HG03521 (cell line): ENCODE results near the gene LPCAT3.
A peak's percentile ranks its signal among the peaks of the same experiment; 100 is the strongest.

Experiments used
- ATAC-seq: cut with Tn5 transposase; IDR thresholded peaks from one replicate; pipeline ENCODE4 v1.9.1; 2021; ENCODE audit warnings: mild to moderate bottlenecking, moderate library complexity; ENCODE audit not compliant: unreplicated experiment

The LPCAT3 gene

DNA sequence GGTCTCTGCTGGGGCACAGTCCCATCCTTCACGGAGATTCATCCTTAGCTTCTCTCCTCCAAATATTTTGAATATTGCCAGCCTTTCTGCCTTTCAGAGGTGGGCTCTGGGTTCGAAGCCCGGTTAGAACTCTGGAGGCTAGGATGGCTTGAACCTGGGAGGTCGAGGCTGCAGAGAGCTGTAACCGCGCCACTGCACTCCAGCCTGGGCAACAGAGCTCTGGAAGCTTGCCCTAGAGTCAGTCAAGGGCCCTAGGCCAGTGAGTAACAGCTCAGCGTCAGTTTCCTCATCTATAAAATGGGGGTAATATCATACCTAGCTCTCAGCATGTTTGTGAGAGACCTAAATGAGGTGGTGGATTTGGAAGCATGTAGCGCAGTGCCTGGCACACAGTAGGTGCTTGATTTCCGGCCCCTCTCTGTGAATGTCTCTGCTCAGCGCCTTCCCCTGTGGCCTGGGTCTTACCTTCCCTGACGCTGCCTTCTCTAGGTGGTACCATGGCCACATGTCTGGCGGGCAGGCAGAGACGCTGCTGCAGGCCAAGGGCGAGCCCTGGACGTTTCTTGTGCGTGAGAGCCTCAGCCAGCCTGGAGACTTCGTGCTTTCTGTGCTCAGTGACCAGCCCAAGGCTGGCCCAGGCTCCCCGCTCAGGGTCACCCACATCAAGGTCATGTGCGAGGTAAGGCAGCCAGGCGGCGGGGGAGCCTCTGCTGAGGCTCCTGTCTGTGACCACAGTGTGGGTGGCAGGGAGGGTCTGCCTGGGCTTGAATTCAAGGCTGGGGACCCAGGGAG lies 63.8 kb downstream of the LPCAT3 start:
- ATAC-seq, result no peak

- peak; percentile 46 for ATAC-seq
Observed at GRCh38 chr12:6953442-6954315, 64.6 kb downstream of the LPCAT3 start.

GRCh38 chr12:6952863-6953441 lies 65.3 kb downstream of the LPCAT3 start:
- no peak for ATAC-seq

DNA sequence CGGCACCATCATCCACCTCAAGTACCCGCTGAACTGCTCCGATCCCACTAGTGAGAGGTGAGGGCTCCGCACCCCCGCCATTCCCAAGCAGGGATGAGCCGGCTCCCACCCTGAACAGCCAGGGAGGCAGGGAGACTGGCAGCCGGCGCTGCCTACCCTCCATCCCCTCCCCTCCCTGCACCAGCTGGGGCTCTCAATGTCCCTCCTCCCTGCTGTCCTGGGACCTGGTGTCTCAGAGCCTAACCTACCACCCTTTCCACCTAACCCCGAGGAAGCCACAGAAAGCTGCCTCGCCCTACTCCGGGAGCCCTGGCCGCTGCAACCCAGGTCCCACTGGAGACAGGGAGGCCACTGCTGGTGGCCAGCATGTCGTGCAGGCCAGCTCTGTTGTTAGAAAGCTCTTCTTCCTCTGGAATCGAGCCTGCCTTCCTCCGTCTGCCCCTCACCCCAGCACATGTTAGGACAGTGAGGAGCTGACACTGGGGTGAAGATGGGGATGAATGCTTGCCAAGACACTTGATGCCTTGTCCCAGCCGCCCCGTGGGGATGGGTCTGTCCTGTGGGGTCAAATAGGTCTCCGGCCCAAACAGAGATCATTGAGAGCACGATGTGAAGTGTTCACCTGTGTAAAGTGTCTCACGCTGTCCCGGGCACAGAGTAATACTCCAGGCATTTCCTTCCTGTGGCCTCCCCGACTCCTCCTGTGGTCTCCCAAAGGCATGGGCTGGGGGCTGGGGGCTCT lies 66.0 kb downstream of the LPCAT3 start:
- ATAC-seq, result no peak

- no peak for ATAC-seq
Observed at GRCh38 chr12:6951551-6952120, 66.6 kb downstream of the LPCAT3 start.

DNA sequence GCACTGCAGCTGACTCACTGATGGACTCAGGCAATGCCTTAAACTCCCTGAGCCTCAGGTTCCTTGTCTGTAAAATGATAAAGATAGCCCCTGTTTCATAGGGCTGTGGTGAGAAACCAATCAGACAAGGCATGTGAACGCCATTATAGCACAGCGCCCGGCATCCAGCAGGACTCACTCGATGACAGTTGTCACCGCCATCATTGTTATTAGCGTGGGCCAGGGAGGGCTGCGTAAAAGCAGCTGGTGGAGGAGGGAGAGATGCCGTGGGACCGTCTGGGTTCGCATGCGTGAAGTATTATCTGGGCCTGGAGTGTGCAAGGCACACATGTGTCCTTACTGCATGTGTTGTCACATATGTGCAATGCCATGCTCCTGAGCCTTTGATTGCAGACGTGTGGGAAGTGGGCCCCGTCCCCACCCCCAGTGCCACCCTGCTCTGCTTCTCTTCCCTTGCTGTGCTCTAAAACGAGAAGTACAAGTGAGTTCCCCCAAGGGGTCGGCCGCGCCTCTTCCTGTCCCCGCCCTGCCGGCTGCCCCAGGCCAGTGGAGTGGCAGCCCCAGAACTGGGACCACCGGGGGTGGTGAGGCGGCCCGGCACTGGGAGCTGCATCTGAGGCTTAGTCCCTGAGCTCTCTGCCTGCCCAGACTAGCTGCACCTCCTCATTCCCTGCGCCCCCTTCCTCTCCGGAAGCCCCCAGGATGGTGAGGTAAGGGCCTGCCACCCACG lies 67.3 kb downstream of the LPCAT3 start, which contains the start of gene PTPN6:
Gene PTPN6 (plus strand): TSS at position 546 of the 730 bp plus-strand sequence. CDS start 157 bp downstream, at position 703.
- no peak for ATAC-seq

- no peak for ATAC-seq
Observed at GRCh38 chr12:6950401-6950801, 67.9 kb downstream of the LPCAT3 start.

GRCh38 chr12:6948873-6949594 lies 69.2 kb downstream of the LPCAT3 start:
- no peak for ATAC-seq

DNA sequence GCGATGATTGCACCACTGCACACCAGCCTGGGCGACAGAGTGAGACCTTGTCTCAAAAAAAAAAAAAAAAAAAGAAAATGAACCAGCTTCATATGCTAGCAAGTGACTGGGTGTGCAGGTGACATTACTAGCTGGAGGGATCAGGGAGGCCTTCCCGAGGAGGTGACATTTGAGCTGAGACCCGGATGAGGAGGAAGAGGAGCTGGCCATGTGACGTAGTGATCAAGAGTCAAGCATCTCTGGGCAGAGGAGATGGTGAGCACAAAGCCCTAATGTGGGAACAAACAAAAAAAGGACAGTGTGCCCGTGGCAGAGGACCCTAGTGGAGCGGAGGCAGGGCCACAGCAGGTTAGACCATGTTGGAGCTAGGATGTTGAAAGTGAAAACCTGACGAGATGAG lies 70.7 kb downstream of the LPCAT3 start:
- ATAC-seq, result no peak

DNA sequence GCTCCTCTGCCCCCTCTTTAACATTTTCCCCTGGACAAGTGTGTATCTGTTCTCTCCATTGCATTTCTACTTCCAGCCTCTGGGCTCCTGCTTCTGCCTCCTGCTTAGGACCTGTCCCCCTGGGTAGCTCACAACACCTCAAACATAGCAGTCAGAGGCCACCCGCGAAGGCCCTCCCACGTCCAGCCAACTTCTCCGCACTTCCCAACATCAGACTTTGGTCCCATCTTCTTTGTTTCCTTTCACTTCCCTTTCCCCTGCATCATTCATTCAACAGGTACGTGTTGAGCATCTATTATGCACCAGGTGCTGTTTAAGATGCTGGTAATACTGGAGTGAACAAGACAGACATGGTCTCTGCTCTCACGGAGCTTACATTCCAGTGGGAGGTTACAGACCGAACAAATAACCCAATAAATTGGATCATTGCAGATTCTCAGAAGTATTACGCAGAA lies 71.3 kb downstream of the LPCAT3 start:
- ATAC-seq, result no peak

- ATAC-seq, result no peak
Observed at GRCh38 chr12:6946033-6946919, 72.0 kb downstream of the LPCAT3 start.

- ATAC-seq, result no peak
Observed at GRCh38 chr12:6945613-6946012, 72.7 kb downstream of the LPCAT3 start.

- peak; percentile 33 for ATAC-seq
Observed at GRCh38 chr12:6944381-6945186, 73.7 kb downstream of the LPCAT3 start.

- peak; percentile 34 for ATAC-seq
Observed at GRCh38 chr12:6943722-6944380, 74.4 kb downstream of the LPCAT3 start, which contains the start of the genes C12orf57 and RNU7-1. Gene C12orf57 (plus strand): TSS chr12:6944022. CDS start chr12:6944122, 100 bp downstream. Gene RNU7-1 (plus strand): TSS chr12:6943816.

DNA sequence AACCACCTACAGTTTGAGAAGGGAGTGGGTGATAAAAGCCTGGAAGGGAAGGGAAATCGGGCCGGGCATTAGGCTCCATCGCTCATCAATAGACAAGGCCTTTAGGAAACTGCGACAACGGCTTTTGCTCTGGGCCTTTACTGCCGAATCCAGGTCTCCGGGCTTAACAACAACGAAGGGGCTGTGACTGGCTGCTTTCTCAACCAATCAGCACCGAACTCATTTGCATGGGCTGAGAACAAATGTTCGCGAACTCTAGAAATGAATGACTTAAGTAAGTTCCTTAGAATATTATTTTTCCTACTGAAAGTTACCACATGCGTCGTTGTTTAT lies 74.9 kb downstream of the LPCAT3 start:
- peak; percentile 23 for ATAC-seq

DNA sequence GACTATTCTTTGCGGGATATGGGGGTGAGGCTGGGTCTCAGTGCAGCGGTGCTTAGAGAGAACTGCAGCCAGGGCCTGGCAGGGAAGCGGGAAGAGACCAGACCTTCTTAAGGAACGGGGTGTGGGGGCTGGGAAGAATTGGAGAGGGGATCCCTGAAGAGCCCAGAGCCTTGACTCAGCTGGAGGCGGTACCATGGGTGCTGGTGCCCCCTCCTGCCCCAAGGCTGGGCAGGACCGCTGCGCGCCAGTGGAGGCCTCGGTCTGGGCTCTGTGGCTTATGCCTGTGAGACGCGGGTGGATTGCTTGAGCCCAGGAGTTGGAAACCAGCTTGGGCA lies 76.0 kb downstream of the LPCAT3 start:
- ATAC-seq, result no peak

- ATAC-seq, result no peak
Observed at GRCh38 chr12:6941782-6942181, 76.5 kb downstream of the LPCAT3 start.
